Right lobe of liver (tissue), 6 donors: ENCODE measurements around the gene GRM8. TPM values are rescaled to one million over a fixed set of nuclear protein-coding genes. Genes with fewer than 3 reads are reported as not detected.

ENCODE experiments used
- ATAC-seq, 4 donors: fragments of 200-7000 bp; cut with Tn5 transposase; one replicate each; pipeline ENCODE4 v1.9.1; 2020; ENCODE audit warnings: mild to moderate bottlenecking in 4 of 4, moderate library complexity in 4 of 4
- DNase-seq, 3 donors: peaks; one replicate each; pipeline ENCODE4 v3.0.0-alpha.2; 2020
- H3K27ac ChIP-seq, 3 donors: fragments of 200-600 bp; one replicate each; pipeline ENCODE4 v1.8.0; 2022
- H3K27me3 ChIP-seq, 2 donors: fragments of 200-600 bp; one replicate each; pipeline ENCODE4 v1.8.0; 2022
- H3K36me3 ChIP-seq, 4 donors: fragments of 200-600 bp; sonication (generic) in 1 of 4; one replicate each; pipeline versions ENCODE4 v1.5.1 to v1.8.0; 2017 to 2022; ENCODE audit warnings: control low read depth in 1 of 4
- H3K4me1 ChIP-seq, 4 donors: fragments of 200-600 bp; sonication (generic) in 1 of 4; one replicate each; pipeline versions ENCODE4 v1.5.1 to v1.8.0; 2017 to 2022; ENCODE audit warnings: control low read depth in 1 of 4
- H3K4me3 ChIP-seq, 3 donors: fragments of 200-600 bp; one replicate each; pipeline ENCODE4 v1.8.0; 2022
- H3K9me3 ChIP-seq, 4 donors: fragments of 200-600 bp; sonication (generic) in 1 of 4; one replicate each; pipeline versions ENCODE4 v1.5.1 to v1.8.0; 2017 to 2022; ENCODE audit warnings: control low read depth in 1 of 4
- POLR2A ChIP-seq: fragments of 450-650 bp; IDR thresholded peaks from one replicate; pipeline ENCODE4 v1.6.1; 2017; ENCODE audit warnings: antibody characterized with exemption, mild to moderate bottlenecking
- WGBS: methylation state at CpG from one replicate; pipeline ENCODE4 v1.1.6; 2018; ENCODE audit warnings: low coverage, low lambda C conversion rate; ENCODE audit not compliant: insufficient coverage; ENCODE audit errors: missing lambda C conversion rate; 5-methylcytosine and 5-hydroxymethylcytosine counted together
- intact Hi-C, 2 donors: fragments of 100-400 bp; cut with DNase I; formaldehyde crosslinking; loops; one replicate each; pipeline versions ENCODE4 v1.11.2 to v1.14.1; 2022
- total RNA-seq, 6 experiments: library from RNA; depleted of rRNA in 2 of 6; stranded (reverse); fragments of >200 nt in 2 of 6; fragmentation: NEBNext Ultra II Directional in 3 of 6; extraction: Animal tissue kit (Norgen Biotek cat#: 25700) in 3 of 6; gene quantifications; one replicate each; pipeline versions ENCODE4 v1.1.0 to v1.2.4, GENCODE V29; 2016 to 2023
- TF ChIP-seq, protein P1 (sequence below), 4 donors: fragments of 200-600 bp in 3 of 4; fragments of 450-650 bp in 1 of 4; IDR thresholded peaks; one replicate each; pipeline versions ENCODE4 v1.5.1 to v1.8.0; 2016 to 2022; ENCODE audit warnings: antibody characterized with exemption in 4 of 4, mild to moderate bottlenecking in 2 of 4
- donor health status: DM: no; HTN: yes; CAD: no.
- donor health status: DM: no; HTN: no; CAD: no.
- donor health status: DM: no; HTN: no; CAD: no.
- donor health status: DM: no; HTN: yes; CAD: no.
- donor health status: DM: no; HTN: yes; CAD: no.

GRM8 gene
- total RNA-seq, 6 experiments from 2014 or later: 0.12 to 8.4 (median 2.7) TPM

DNA sequence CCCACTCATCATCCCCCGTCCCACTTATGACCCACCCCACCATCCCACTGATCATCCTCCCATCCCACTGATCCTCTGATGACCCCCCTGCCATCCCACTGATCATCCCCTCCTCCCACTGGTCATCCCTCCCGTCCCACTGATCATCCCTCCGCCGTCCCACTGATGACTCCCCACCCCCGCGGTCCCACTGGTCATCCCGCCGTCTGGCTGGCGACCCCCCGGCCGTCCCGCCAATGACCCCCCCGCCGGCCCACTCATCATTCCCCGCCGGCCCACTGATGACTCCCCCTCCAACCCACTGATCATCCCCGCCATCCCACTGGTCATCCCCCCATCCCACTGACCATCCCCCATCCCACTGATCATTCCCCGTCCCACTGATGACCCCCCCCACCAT lies 161.1 kb downstream of the GRM8 start:
- no peak overlapping the region for H3K4me3 ChIP-seq
- no peaks in the 10 kb centered on the region for H3K9me3 ChIP-seq
- no peaks in the 10 kb centered on the region for H3K4me1 ChIP-seq
- intact Hi-C loops: no loop called here
- H3K27ac ChIP-seq: no peak overlapping the region
- ATAC-seq (peak in 1 of 4 donors; percentile 14), DNase-seq (no peak)
- TF ChIP-seq, protein P1, sequence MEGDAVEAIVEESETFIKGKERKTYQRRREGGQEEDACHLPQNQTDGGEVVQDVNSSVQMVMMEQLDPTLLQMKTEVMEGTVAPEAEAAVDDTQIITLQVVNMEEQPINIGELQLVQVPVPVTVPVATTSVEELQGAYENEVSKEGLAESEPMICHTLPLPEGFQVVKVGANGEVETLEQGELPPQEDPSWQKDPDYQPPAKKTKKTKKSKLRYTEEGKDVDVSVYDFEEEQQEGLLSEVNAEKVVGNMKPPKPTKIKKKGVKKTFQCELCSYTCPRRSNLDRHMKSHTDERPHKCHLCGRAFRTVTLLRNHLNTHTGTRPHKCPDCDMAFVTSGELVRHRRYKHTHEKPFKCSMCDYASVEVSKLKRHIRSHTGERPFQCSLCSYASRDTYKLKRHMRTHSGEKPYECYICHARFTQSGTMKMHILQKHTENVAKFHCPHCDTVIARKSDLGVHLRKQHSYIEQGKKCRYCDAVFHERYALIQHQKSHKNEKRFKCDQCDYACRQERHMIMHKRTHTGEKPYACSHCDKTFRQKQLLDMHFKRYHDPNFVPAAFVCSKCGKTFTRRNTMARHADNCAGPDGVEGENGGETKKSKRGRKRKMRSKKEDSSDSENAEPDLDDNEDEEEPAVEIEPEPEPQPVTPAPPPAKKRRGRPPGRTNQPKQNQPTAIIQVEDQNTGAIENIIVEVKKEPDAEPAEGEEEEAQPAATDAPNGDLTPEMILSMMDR (IDR thresholded peaks at IDR 0.05): no peak
- TF ChIP-seq POLR2A: no peak
- H3K36me3 ChIP-seq: no peaks in the 10 kb centered on the region
- 82% methylated on average over 15 of the region's 18 CpGs for WGBS
- no peaks in the 10 kb centered on the region for H3K27me3 ChIP-seq

DNA sequence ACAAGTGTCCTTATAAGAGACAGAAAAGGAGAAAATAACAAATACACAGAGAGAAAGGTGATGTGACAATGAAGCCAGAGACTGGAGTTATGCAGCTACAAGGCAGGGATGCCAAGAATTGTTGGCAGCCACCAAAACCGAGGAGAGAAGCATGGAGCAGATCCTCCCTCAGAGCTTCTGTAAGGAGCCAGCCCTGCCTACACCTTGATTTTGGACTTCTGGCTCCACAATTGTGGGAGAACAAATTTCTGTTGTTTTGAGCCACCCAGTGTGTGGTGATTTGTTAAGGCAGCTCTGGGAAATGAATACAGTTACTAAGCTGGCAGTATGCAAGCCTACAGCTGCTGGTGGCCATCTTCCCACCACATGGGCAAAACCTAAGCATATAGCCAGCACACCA lies 163.6 kb downstream of the GRM8 start:
- H3K4me1 ChIP-seq: no peaks in the 10 kb centered on the region
- H3K9me3 ChIP-seq: no peaks in the 10 kb centered on the region
- no peak overlapping the region for H3K27ac ChIP-seq
- no peaks in the 10 kb centered on the region for H3K27me3 ChIP-seq
- no peak for DNase-seq
- H3K36me3 ChIP-seq: no peaks in the 10 kb centered on the region
- WGBS: 55% methylated on average over 1 of the region's 1 CpG
- ATAC-seq: no peak
- intact Hi-C loops: no loop called here
- no peak overlapping the region for H3K4me3 ChIP-seq
- no peak for TF ChIP-seq POLR2A
- TF ChIP-seq, protein P1 (IDR thresholded peaks at IDR 0.05): no peak

DNA sequence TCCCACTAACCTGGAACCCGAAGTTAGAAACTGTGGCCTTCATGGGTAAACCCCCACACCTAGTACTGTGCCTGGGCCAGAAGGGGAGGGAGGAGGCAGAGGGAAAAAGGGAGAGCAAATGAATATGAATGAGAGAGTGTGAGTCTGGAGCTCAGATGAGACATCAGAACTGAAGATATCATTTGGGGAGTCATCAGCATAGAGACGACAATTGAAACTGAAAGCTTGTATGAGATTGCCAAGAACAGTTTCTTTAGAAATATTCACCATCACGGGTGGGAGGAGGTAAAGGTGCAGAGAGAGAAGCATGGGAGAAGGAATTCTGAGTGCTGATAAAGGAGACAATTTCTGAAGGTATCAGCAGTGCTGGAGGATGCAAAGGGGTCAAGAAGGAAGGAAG lies 171.2 kb downstream of the GRM8 start:
- TF ChIP-seq POLR2A: no peak
- TF ChIP-seq, protein P1 (IDR thresholded peaks at IDR 0.05): no peak
- H3K27me3 ChIP-seq: no peaks in the 10 kb centered on the region
- no peaks in the 10 kb centered on the region for H3K4me1 ChIP-seq
- no peaks in the 10 kb centered on the region for H3K9me3 ChIP-seq
- DNase-seq (no peak), ATAC-seq (no peak)
- H3K36me3 ChIP-seq: no peaks in the 10 kb centered on the region
- intact Hi-C loops: no loop called here
- no peak overlapping the region for H3K27ac ChIP-seq
- H3K4me3 ChIP-seq: no peak overlapping the region
- 53% methylated on average over 3 of the region's 3 CpGs for WGBS

DNA sequence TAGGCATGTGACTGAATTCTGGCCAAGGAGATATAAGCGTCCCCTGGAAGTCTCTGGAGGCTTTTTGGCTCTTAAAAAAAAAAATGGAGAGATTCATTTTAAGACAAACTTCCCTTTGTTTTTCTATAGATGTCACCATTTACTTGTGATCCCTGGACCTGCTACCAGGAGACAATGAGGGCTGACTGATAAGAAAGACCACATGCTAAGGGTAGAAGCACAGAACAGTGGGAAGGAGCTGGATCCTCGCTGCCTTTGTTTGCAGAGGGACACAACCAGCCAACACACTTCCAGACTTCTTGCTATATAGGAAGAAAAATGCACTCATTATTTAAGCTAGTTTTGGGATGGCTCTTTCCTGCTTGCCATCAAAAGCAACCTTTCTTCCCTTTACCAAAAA lies 172.2 kb downstream of the GRM8 start:
- DNase-seq (no peak), ATAC-seq (no peak)
- 26% methylated on average over 2 of the region's 2 CpGs for WGBS
- no peak for TF ChIP-seq POLR2A
- TF ChIP-seq, protein P1 (IDR thresholded peaks at IDR 0.05): no peak
- Histone ChIP-seq H3K4me3 (no peak overlapping the region), H3K4me1 (no peaks in the 10 kb centered on the region), H3K9me3 (no peaks in the 10 kb centered on the region), H3K27ac (no peak overlapping the region), H3K36me3 (no peaks in the 10 kb centered on the region), H3K27me3 (no peaks in the 10 kb centered on the region)
- intact Hi-C loops: no loop called here

DNA sequence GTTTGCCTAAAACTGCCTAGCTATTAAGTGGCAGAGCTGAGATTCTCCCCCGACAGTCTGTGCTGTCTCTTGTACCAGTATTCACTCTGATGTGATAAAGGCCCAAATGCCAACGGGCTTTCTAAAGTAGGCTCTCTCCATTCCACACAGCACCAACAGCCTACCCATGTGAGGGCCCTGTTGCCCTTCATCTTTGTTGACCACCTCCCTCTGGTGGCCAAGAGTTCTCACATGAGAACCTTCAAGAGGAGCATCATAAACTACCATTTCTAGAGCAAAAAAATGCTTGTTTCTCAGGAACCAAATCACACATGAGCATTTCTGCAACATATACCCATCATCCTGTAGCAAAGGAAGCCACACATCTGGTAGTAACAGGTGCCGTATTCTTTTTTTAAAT lies 185.8 kb downstream of the GRM8 start:
- no peaks in the 10 kb centered on the region for H3K27me3 ChIP-seq
- ATAC-seq (peak; percentile 30 to 86 (median 66)), DNase-seq (peak in 2 of 3 donors; percentile 23 to 50)
- WGBS: 66% methylated on average over 2 of the region's 3 CpGs
- TF ChIP-seq POLR2A: no peak
- TF ChIP-seq, protein P1 (IDR thresholded peaks at IDR 0.05): peak in 3 of 4 donors; percentile 19 to 37 (median 36)
- no peaks in the 10 kb centered on the region for H3K36me3 ChIP-seq
- intact Hi-C loops: no loop called here
- no peak overlapping the region for H3K4me3 ChIP-seq
- H3K4me1 ChIP-seq: no peaks in the 10 kb centered on the region
- no peak overlapping the region for H3K27ac ChIP-seq
- no peaks in the 10 kb centered on the region for H3K9me3 ChIP-seq
